Measurements from ENCODE around the gene SLC15A4.

DNA sequence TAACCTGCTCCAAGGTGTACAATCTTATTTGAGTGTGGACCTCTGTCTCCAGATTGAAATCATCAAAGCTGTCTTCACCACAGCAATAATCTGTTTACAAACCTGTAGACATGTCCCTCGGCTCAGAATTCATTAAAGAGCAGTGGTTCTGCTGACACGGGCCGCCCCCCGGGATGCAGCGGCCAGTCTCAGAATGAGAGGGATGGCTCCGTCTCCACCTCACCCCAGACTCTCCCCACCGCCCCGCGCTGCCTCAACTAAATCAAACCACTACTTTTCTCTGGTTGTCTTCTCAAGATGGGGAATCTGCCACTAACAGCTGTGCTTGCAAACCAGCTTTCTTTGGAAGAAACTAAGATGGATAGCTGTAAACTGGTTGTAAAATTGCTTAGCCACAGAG, 56.2 kb downstream of the SLC15A4 start:
- TF ChIP-seq, protein P1, sequence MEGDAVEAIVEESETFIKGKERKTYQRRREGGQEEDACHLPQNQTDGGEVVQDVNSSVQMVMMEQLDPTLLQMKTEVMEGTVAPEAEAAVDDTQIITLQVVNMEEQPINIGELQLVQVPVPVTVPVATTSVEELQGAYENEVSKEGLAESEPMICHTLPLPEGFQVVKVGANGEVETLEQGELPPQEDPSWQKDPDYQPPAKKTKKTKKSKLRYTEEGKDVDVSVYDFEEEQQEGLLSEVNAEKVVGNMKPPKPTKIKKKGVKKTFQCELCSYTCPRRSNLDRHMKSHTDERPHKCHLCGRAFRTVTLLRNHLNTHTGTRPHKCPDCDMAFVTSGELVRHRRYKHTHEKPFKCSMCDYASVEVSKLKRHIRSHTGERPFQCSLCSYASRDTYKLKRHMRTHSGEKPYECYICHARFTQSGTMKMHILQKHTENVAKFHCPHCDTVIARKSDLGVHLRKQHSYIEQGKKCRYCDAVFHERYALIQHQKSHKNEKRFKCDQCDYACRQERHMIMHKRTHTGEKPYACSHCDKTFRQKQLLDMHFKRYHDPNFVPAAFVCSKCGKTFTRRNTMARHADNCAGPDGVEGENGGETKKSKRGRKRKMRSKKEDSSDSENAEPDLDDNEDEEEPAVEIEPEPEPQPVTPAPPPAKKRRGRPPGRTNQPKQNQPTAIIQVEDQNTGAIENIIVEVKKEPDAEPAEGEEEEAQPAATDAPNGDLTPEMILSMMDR (IDR thresholded peaks at IDR 0.05 in 8 of 11, conservative IDR thresholded peaks at IDR 0.05 in 3 of 11): no peak
- no peak for TF ChIP-seq POLR2AphosphoS5 (IDR thresholded peaks at IDR 0.05)
- no peak for TF ChIP-seq POLR2A (IDR thresholded peaks at IDR 0.05)

All from spleen (tissue), 7 donors.